HG03439 (cell line): ENCODE results near the gene DDX60.
A peak's percentile ranks its signal among the peaks of the same experiment; 100 is the strongest.
"Not testable (repeated sequence)": the region's sequence is repeated elsewhere in the genome, so short reads cannot be mapped to it uniquely, and the experiment has no call there.

Experiments used
- ATAC-seq: cut with Tn5 transposase; IDR thresholded peaks from one replicate; pipeline ENCODE4 v1.9.1; 2021; ENCODE audit warnings: mild to moderate bottlenecking, moderate library complexity; ENCODE audit not compliant: unreplicated experiment

Gene DDX60, protein sequence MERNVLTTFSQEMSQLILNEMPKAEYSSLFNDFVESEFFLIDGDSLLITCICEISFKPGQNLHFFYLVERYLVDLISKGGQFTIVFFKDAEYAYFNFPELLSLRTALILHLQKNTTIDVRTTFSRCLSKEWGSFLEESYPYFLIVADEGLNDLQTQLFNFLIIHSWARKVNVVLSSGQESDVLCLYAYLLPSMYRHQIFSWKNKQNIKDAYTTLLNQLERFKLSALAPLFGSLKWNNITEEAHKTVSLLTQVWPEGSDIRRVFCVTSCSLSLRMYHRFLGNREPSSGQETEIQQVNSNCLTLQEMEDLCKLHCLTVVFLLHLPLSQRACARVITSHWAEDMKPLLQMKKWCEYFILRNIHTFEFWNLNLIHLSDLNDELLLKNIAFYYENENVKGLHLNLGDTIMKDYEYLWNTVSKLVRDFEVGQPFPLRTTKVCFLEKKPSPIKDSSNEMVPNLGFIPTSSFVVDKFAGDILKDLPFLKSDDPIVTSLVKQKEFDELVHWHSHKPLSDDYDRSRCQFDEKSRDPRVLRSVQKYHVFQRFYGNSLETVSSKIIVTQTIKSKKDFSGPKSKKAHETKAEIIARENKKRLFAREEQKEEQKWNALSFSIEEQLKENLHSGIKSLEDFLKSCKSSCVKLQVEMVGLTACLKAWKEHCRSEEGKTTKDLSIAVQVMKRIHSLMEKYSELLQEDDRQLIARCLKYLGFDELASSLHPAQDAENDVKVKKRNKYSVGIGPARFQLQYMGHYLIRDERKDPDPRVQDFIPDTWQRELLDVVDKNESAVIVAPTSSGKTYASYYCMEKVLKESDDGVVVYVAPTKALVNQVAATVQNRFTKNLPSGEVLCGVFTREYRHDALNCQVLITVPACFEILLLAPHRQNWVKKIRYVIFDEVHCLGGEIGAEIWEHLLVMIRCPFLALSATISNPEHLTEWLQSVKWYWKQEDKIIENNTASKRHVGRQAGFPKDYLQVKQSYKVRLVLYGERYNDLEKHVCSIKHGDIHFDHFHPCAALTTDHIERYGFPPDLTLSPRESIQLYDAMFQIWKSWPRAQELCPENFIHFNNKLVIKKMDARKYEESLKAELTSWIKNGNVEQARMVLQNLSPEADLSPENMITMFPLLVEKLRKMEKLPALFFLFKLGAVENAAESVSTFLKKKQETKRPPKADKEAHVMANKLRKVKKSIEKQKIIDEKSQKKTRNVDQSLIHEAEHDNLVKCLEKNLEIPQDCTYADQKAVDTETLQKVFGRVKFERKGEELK (N-terminal part only)

DNA sequence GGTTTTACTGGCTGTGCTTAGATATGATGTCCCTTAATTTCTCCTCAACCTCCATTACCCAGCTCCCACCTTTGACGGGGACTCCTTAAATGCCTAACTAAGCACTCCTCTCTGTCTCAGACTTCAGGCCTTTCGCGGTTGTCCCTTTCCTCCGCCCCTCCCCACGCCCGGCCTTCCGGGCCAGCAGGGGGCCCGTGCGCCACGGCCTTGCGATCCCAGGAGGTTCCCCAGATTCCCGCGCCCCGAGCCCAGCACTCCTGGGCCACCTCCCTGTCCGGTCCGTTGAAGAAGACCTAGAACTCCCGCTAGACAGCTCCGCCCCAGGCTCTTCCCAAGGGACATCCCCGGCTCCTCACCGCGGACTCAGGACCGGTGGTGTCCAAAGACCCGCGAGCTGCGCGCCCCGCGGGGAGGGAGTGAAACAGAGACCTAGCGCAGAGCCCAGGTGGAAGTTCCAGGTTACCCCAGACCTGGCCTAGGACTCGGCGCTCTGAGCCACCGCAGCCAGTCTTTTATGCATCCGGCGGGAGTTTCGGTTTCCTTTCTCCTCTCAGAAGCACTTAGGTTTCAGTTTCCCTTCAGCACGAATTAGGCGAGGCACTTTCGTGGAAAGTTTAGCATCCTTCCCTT lies at the start of gene DDX60:
DDX60 (minus strand) TSS at position 487 of the 630 bp plus-strand sequence. CDS start 7,493 bp downstream, outside the sequence.
- ATAC-seq, result peak; percentile 99

DNA sequence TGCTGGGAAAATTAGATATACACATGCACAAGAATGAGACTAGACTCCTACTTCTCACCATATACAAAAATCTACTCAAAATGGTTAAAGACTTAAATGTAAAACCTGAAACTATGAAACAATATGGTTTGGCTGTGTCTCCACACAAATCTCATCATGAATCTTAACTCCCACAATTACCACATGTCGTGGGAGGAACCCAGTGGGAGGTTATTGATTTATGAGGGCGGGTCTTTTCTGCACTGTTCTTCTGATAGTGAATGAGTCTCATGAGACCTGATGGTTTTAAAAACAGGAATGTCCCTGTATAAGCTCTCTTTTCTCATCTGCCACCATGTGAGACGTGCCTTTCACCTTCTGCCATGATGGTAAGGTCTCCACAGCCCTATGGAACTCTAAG lies 48.5 kb upstream of the DDX60 start:
- no peak for ATAC-seq

DNA sequence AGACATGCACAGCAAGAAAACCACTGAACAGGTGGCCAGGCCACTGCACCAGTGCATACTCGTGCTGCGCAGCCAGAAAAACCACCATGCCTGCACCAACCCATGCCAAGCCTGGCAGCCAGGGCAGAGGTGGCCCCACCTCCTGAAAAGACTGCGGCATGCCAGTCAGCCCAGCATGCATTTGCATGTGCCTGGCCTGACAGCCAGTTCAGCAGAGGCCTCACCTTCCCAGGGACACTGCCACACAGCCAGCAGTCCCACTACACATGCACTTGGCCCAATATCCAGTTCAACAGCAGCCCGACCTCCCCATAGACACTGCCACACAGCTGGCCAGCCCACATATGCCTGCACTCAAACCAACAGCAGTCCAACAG lies 43.5 kb upstream of the DDX60 start:
- ATAC-seq, result no peak

DNA sequence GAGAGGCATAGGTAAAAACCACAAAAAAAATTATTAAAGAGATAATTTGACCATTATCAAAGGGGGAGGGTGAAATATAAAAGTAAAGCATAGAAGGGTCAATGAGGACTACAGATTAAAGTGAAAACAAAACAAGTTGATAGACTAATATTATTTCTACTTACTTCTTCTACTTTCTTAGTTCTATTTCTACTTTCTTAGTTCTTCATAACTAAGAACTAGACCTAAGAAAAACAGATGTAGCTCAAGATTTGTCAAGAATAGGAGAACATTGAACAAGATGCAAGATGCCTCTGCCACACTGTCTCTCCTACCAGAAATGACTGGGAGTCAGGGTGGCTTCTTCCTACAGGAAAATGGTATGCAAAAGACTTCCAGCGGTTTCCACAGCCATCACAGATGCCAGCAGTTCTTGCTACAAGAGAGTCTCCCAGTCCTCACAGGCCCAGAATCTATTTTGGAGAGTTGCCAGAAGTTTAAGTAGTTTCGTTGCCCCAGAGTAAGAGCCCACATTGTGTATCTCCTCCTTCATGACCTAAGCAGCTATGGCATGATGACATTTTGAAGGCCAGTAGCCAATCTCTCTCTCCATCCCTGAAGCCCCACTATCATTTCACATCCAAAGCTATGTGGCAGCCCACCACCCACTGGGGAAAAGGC lies 42.9 kb upstream of the DDX60 start:
- no peak for ATAC-seq

DNA sequence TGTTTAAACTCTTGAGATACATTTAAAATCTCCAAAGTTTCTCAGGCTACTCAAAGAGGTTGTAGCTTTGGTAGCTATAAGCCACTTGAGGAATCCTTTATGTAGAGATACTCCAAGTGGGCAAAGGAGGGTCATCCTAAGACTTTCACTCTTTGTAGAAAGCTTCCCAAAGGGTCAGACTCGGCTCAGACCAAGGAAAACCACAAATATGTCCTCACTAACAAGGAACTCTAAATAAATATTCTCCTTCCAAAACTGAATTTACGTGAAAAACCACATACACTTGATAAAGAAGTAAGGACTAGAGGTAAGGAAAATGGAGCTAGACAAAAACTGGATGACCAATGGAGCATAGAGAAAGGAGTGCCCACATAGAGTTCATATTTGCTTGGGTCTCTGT lies 41.7 kb upstream of the DDX60 start:
- no peak for ATAC-seq

DNA sequence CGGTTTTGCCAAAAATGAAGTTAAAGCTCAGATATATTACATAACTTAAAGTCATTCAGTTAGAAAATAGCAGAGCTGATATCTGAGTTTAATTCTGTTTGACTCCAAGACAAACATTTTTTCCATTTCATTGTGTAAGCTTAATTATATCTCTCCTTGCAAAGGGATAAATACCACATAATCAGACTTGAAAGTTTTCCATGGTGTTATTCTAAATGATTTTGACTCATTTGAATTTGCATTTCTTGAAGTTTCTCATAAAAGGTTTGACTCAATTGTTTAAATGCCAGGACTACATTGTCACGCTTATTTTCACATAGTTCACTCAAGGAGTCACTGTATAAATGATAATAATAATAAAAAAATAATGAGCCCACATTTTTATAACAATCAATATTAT lies 39.4 kb upstream of the DDX60 start:
- ATAC-seq, result no peak

DNA sequence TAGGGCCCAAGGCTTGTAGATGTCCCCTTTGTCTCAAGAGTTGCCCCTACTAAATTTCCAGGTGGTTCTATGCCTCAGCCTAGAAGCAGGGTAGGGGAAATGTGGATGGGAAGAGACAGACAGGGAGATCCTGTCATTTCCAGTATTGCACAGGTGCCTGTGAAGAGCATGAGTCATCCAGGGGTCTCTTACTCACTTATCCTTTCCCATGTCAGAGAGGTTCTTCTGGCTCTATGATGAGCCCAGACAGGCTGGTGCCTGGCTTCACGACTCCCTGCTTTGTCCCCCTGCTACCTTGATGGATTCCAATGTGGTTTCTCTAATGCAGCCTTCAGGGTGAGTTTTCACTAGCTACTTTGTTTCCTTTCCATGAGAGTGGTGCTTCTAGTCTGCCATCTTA lies 35.2 kb upstream of the DDX60 start:
- ATAC-seq, result no peak

DNA sequence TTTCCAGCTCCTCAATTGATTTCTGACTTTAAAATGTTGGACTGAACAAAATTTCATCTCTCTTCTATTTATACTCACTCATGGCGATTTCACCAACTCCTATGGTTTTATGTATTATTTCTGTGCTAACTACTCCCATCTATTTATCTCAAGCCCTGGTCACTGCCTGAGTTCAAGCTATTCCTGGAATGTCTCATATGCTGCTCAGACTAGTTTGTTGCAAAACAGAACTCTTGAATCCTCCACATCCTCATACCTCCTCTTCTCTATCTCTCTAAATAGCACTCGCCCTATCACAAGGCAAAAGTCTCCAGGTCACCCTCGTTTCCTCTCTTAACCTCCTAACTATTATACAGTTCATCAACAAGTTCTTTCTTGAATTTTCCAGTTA lies 19.0 kb upstream of the DDX60 start:
- no peak for ATAC-seq

DNA sequence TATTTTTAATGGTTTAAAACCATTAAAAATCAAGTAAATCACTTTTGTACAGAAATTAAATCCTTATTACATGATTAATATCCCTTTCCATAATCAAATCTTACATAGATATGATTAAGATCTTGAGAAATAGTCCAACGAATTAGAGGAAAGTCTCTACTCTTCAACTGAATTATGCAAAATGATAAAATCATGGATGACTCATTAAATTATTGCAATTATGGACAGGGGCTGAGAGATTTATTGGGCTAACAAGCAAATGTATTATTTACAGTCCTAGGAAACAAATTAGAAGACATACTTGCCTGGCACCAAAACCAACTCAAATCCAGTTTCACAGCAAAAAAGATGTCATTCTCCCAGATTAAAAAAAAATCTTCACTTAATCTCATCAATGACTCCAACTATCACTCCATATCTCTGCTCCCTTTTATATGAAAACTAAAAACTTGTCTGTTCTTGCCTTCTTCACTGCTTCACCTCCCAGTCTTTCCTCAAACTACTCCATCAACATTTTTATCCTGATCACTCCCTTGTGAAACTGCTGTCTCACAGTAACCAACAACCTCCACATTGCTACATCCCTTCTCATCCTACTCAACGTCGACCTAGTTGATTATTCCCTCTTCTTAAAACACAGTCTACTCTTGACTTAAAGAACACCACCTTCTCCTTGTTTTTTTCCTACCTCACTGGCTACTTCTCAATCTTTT lies 18.4 kb upstream of the DDX60 start:
- no peak for ATAC-seq

DNA sequence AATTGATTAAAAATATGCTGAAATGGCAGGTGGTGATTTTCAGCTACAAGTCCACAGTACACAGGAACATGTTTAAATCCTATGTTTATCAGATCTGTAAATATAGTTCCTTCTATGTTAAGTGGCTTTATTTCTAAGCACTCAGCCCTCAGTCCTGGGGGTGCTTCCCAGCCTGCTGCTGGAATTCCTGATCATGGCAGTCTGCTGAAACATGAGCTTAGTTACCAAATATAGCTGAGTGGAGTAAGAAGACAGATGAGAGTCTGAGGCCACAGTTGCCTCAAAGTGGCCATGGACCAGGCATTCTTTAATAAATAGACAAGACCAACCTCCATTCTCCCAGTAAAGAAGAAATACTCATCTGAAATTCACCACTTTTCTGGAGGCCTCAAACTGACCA lies 17.1 kb upstream of the DDX60 start:
- ATAC-seq, result no peak

DNA sequence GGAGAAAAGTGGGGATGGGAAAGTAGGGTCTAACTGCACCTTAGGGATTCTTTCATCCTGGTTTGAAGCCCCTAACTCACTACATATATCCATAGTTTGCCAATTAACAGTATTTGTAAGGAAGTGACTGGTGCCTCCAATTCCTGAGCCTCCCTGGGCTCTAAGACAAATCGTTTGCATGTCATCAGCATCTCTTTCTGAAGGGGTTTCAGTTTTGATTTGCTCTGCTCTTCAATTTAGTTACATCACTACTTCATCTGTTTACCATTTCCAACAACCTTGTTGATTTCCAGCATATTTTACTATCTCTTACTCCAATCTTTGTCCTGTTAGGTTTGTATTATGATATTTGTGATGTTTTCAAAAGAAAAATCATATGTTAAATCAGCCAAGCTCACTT lies 15.5 kb upstream of the DDX60 start:
- no peak for ATAC-seq

DNA sequence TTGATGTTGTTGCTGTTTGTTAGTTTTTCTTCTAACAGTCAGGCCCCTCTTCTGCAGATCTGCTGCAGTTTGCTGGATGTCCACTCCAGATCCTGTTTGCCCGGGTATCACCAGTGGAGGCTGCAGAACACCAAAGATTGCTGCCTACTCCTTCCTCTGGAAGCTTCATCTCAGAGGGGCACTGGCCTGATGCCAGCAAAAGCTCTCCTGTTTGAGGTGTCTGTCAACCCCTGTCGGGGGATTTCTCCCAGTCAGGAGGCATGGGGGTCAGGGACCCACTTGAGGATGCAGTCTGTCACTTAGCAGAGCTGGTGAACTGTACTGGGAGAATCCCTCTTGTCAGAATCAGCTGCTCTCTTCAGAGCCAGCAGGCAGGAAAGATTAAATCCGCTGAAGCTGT lies 12.0 kb upstream of the DDX60 start:
- not testable (repeated sequence) for ATAC-seq

DNA sequence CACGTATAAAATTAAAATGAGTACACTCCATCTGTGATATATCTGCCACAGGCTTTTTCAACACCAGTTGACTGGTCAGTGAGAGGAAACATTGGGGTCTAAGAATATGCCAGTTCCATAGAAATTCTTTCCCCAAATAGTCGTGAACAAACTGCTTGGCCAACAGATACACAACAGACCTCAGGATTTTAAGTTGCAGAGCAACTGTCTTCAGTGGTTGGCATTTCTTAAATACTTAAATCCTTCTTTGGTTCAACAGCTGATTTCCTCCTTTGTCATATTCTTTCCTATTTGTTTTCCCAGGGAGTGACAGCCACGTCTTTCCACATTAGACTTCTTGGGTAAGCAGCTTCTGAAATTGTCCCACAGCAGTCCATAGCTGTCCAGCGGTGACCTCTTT lies 7.0 kb upstream of the DDX60 start:
- no peak for ATAC-seq

DNA sequence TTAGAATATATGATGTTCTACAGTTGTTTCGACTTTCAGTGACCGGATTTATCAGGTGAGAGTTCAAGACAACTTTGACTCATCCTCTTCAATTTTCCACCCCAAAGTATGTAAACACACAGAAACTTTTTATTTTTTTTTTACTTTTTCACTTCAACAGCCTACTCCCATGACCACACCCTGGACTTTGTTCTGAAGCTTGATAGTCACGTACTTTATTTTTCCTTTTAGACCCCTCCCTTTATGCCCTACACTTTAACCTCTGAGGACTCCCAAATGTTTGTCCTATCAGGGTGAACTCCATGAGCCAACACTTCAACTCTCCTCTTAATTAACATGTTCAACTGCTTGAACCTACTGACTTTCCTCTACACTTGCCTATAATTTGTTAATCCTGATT lies 2.5 kb upstream of the DDX60 start:
- no peak for ATAC-seq

DNA sequence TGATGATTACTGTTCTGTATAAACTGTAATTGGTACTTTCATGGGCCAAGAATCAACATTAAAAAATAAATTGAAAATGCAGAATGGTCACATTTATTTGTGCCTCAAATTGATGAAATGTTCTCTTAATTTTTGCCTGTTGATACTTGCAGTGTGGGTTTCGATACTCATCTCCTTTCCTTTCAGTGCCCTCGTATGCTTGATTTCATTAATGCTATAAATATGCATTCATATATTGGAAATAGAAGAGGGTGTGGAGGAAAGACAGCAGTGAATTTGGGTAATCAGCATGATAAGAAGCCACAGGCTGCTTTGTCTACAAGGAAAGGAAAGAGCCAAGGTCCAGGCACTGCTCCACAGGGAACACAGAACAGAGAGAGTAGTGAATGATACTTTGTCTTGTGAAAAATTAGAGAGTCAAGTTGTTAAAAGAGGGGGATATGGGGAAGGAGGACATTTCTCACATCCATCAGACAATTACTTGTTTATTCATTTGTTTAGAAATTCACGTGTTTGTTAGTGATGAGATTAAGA lies 1.0 kb upstream of the DDX60 start:
- ATAC-seq, result no peak

DNA sequence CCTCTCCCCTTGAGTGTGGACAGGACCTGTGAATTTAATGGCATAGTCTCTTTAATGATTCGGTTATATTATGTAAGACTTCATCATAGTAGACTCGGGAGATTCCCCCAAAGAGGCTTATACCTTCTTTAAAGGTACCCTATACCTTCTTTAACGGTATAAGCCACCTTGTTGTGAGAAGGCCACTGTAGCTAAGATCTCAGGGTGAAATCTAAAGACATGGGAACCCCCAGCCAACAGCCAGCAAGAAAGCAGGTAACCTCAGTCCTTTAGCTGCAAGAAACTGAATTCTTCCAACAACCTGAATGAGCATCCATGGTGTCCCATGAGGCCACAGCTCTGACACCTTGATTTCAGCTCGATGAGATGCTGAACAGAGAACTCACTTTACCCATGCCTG lies 931 bp downstream of the DDX60 start:
- no peak for ATAC-seq

DNA sequence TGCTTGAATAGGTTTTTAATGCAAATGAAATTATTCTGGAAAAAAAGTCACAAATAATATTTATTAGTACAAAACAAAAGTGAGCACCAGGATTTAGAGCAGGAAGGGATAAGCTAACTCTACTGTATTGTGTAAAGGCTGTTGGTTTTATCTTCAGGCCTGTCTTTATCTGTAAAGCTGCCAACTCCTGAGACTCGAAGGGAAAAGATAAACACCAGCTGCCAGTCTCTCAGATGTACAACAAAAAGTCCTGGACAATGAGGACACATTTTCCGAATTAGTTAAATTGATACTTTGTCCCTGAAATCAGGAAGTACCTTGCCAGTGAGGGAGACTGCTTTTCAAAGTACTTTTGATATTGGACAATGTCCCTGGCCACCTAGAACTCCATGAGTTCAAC lies 8.8 kb downstream of the DDX60 start:
- ATAC-seq, result no peak

DNA sequence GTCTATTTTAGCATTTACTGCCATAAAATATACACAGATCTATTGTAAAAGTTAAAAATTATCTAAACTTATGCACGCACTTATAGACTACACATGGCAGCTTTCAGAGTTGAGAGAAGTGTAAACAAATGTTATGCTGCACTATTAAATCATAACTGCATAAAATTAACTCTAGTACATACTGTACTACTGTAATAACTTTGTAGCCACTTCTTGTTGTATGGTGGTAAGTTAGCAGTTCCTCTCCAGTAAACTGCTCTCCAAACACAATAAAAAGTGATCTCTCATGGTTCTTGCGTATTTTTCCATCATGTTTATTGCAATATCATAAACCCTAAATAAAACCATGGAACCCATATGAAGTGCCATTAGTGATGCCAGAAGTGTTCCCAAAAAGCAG lies 9.6 kb downstream of the DDX60 start:
- no peak for ATAC-seq

DNA sequence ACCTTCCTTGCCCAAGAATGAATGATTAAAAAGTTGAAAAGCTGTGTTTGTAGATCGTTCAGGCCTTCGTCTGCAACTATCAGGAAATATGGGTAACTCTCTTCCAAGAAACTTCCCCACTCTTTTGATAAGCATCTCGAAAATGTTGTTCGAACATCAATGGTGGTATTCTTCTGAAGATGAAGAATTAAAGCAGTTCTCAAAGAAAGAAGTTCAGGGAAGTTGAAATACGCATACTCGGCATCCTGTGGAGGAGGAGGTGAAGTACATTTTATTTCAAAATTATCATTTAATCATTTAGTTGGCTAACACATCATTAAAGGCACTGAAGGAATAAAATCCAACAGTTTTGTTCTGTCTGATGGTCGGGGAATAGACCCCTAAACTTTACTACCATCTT lies 12.1 kb downstream of the DDX60 start:
- no peak for ATAC-seq
